GM18861 (cell line): ENCODE measurements around the gene ANO9.

ENCODE experiments used
- ATAC-seq: cut with Tn5 transposase; IDR thresholded peaks from one replicate; pipeline ENCODE4 v1.9.1; 2021; ENCODE audit not compliant: unreplicated experiment

The ANO9 gene

DNA sequence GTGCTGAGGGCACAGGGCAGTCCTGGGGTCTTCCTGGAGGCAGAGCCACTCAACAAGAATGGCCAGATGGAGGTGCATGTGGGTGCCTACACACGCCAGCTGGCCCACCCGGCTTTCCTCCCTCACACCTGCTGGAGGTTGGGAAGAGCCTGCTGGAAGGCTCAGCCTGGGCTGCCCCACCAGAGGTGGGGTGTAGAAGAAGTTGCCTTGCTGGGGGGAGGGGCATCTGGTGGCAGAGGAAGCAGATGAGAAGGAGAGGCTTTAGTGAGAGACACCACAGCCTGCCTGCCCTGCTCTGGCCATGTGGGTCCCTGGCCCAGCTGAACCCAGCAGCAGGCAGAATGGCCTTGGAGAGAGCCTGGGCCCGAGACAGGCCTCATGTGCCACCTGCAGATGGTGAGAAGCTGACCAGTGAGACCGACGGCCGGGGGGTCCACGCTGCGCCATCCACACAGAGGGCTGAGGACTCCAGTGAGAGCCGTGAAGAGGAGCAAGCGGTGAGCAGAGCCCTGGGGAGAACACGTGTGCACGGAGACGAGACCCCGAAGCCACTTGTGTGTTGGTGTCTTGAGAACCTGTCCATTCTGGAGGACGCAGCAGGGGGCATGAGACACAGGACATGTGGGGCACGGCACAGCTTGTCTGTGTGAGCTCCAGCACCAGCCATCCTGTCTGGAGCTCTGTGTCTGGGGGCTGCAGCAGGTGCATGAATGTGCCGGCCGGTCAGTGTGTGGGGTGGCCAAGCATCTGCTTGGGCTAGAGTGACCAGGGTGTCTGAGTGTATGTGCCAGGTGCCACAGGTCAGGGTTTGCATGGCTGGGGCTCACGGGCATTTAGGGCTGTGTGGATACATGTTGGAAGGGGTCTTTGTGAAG, 69.9 kb downstream of the ANO9 start:
- no peak for ATAC-seq

DNA sequence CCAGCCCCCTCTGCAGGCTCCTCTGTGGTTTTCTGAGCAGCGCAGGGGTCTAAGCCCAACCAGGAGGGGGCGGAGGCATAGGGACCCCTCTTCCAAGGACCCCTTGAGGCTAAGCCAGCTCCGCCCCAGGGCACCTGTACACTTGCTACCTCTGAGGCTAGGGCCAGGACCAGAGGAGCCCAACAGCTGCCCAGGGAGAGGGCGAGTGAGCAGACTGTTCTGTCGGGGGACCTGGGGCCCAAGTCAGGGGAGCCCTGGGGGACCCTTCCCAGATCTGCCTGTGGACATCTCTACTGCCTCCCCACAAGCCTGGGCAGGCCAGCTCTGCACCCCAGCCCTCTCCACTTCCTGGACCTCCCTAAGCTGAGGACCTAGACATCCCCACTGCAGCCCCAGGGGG, 70.8 kb downstream of the ANO9 start:
- no peak for ATAC-seq

DNA sequence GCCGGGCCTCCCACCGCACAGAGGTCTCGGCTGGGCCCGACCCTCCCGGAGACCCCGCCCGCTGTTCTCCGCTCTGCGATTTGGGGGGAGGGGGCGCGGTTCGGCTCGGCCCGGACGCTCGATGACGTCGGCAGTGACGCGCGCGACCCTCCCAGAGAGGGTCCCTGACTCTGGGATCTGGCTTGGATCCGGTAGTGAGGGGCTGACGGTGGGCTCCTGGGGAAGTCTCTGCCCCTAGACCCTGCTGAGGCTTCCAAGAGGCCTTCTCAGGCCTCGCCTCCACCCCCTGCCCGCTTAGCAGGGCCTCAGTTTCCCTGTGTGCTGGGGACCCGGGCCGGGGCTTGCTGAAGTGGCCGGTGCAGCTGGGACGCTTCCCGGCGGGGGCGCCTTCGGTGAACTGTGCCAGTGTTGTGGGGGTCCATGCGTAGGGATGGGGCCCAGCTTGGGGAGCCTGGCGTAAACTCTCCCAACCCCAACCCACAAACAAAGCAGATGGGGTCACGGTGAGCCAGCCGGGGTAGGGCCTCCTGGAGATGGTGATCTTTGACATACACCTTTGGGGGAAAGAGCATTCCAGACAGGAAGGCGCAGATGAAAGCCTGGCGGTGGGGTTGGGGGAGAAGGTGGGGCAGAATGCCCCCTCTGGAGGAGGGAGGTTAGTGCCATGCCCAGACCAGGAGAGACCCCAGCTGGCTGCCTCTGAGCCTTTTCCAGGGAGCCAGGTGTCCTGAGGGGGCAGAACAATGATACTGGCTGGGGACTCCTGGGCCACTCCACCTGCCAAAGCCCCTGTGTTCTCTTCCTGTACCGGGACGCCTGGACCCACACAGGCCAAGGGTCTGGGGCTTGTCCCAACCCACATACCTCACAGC, 71.5 kb downstream of the ANO9 start:
- no peak for ATAC-seq

DNA sequence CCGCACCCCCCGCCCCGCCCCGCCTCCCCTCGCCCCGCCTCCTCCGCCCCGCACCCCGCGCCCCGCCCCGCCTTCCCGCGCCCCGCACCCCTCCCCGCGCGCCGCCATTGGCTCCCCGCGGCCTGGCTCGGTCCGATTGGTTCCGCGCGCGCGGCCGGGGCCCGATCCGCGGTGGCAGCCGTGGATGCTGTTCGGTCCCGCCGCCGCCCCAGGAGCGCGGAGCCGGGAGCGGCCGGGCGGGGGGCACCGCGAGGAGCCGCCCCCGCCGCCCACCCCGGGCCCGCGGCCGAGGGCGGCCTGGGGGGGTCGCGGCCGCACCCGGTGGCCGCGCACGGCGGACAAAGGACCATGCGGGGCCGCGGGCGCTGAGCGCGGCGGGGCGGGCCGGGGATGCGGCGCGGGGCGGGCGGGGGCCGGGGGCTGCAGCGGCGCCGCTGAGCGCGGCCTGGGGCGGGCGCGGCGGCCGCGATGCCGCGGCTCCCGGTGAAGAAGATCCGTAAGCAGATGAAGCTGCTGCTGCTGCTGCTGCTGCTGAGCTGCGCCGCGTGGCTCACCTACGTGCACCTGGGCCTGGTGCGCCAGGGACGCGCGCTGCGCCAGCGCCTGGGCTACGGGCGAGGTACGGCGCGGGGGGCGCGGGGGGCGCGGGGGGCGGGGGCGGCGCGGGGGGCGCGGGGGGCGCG, 72.3 kb downstream of the ANO9 start, which contains the start of gene B4GALNT4:
B4GALNT4 (plus strand) TSS at position 164 of the 683 bp plus-strand sequence; CDS start at position 469, 305 bp downstream.
- no peak for ATAC-seq

DNA sequence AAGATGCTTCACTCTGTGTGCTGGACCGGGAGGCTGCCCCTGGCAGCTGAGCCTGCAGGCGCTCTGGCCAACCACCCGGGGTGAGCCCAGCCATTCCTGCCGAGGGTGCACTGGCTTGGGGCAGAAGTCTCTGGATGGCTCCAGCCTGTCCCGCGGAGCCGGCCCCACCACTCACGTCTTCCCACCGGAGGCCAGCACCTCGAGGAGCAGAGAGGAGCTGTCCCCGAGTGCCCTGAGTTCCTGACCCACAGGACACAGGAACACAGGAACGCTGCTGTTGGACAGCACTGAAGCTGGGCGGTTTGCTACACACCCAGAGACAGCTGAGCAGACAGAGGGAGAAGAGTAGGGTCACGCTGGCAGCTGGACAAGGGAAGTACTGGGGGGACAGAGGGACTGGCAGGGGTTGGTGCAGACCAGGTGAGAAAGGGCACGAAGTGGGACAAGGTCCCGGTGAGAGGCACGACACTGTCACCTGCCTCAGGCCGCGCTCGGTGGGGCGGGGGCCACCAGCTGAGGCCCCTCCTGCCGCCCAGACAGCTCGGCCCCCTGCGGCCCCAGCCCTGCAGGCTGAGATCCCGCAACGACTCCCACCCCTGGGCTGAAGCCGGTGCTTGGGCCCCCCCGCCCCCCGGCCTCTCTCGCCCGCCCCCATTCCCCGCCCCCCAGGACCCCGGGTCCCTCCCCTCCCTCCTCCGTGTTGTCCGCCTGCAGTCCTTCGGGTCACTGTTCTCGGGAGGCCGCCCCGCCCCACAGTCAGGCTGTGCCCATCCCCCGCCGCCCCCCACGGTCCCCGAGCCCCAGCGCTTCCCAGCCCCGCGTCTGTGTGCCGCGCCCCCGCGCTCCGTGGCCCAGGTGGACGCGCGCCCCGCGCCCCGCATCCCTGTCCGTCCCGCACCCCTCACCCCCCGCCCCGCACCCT, 73.1 kb downstream of the ANO9 start:
- no peak for ATAC-seq

DNA sequence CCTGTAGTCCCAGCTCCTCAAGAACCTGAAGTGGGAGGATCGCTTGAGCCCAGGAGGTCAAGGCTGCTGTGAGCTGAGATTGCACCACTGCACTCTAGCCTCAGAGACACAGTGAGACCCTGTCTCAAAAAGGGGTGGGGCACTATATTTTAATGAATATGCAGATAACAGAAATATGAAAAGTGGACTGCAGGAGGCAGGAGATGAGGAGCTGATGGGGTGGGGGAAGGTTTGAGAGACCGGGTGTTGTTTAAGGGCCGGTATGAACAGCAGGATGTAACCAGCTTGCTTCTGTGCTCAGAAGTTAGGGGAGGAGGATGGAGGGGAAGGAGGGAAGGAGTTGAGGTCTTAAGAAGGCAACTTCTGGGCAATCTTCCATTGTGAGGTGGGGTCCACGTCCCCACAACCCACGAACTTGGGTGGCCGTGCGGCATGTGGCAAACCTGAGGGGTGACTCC, 73.8 kb downstream of the ANO9 start:
- ATAC-seq, result no peak
